ENCODE measurements around the gene OSBP2.
A peak's percentile ranks its signal among the peaks of the same experiment; 100 is the strongest.

OSBP2 gene

GRCh38 chr22:30910358-30910757 lies 215.7 kb downstream of the OSBP2 start:
- no peak for DNase-seq

- DNase-seq, result no peak
Measured at GRCh38 chr22:30918761-30919160, 224.1 kb downstream of the OSBP2 start.

GRCh38 chr22:30919973-30920372 lies 225.3 kb downstream of the OSBP2 start:
- DNase-seq, result no peak

GRCh38 chr22:30920407-30920806 lies 225.7 kb downstream of the OSBP2 start:
- peak; percentile 88 to 92 for DNase-seq

- no peak for DNase-seq
Measured at GRCh38 chr22:30921108-30921507, 226.4 kb downstream of the OSBP2 start.

- DNase-seq, result peak; percentile 75 to 83
Measured at GRCh38 chr22:30922151-30922611, 227.5 kb downstream of the OSBP2 start.

- DNase-seq, result no peak
Measured at GRCh38 chr22:30923168-30923900, 228.7 kb downstream of the OSBP2 start.

GRCh38 chr22:30925667-30926066 lies 231.0 kb downstream of the OSBP2 start:
- no peak for DNase-seq

- no peak for DNase-seq
Measured at GRCh38 chr22:30926706-30927105, 232.0 kb downstream of the OSBP2 start.

- no peak for DNase-seq
Measured at GRCh38 chr22:30927806-30928205, 233.1 kb downstream of the OSBP2 start.

- DNase-seq, result no peak
Measured at GRCh38 chr22:30928401-30928800, 233.7 kb downstream of the OSBP2 start.

- no peak for DNase-seq
Measured at GRCh38 chr22:30930228-30930627, 235.6 kb downstream of the OSBP2 start.

- no peak for DNase-seq
Measured at GRCh38 chr22:30931541-30932300, 237.0 kb downstream of the OSBP2 start.

- no peak for DNase-seq
Measured at GRCh38 chr22:30932661-30933060, 238.0 kb downstream of the OSBP2 start.

GRCh38 chr22:30933457-30933856 lies 238.8 kb downstream of the OSBP2 start:
- DNase-seq, result no peak

GRCh38 chr22:30934053-30934452 lies 239.4 kb downstream of the OSBP2 start:
- DNase-seq, result no peak

GRCh38 chr22:30940685-30941362 lies 246.2 kb downstream of the OSBP2 start:
- DNase-seq, result peak; percentile 40 to 43

- no peak for DNase-seq
Measured at GRCh38 chr22:30941363-30941740, 246.7 kb downstream of the OSBP2 start.

GRCh38 chr22:30943368-30943767 lies 248.7 kb downstream of the OSBP2 start:
- DNase-seq, result peak; percentile 29 to 35

GRCh38 chr22:30944986-30945385 lies 250.3 kb downstream of the OSBP2 start:
- DNase-seq, result no peak

- no peak for DNase-seq
Measured at GRCh38 chr22:30945653-30946052, 251.0 kb downstream of the OSBP2 start.

GRCh38 chr22:30946354-30946753 lies 251.7 kb downstream of the OSBP2 start:
- DNase-seq, result no peak

- no peak for DNase-seq
Measured at GRCh38 chr22:30947173-30947815, 252.6 kb downstream of the OSBP2 start.
